Adrenal gland (tissue), 5 donors: ENCODE data around the gene PRKN.

Experiments used
- CTCF ChIP-seq, 6 experiments: fragments of 450-650 bp in 4 of 6; fragments of 200-600 bp in 2 of 6; sonication (generic) in 1 of 6; IDR thresholded peaks; 1 replicate in 5 of 6; 2 replicates in 1 of 6; pipeline versions ENCODE4 v1.5.1 to v1.8.0; 2016 to 2021; ENCODE audit warnings: antibody characterized with exemption in 6 of 6, mild to moderate bottlenecking in 2 of 6, moderate library complexity in 1 of 6
- POLR2A ChIP-seq, 2 donors: fragments of 450-650 bp; IDR thresholded peaks; one replicate each; pipeline ENCODE4 v1.6.1; 2017; ENCODE audit warnings: antibody characterized with exemption in 2 of 2, mild to moderate bottlenecking in 2 of 2, moderate library complexity in 1 of 2
- donor health status: DM: no; HTN: no; CAD: no.

- TF ChIP-seq CTCF (IDR thresholded peaks at IDR 0.05), result no peak
- TF ChIP-seq POLR2A (IDR thresholded peaks at IDR 0.05), result no peak
These were observed 1333.1 kb downstream of the PRKN start for GRCh38 chr6:161394437-161394836.
